Measurements from ENCODE around the gene HADH.

DNA sequence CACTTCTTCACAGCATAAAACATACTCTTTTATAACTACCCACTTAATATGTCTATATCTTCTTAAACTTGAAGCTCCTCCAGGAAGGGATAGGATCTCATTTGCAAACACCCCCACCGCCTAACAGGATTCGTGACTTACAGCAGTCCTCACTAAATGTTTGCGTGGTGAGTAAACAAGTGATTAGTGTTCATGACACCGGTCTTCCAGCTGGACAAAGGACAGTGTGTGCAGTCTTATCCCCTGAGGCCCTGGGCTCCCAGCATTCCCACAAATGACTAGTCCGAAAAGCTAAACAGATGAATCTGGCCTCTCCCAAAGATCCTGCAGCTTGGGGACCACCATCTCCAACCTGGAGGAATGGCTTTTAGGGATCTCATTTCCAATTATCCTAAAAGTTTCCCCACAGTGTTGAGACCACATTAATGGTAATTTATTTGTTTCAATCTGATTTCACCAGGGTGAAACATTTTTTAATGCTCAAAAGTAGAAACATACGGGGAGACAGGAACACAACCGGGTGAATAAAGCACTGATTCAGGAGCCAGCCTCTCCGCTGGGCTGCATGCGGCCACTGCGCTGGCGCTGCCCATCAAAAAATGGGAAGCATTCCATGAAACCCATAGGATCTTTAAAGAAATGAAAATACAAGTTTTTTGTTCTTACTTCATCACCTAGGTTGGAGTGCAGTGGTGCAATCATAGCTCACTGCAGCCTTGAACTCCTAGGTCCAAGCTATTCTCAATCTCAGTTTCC lies 69.2 kb downstream of the HADH start:
- TF ChIP-seq EP300 (IDR thresholded peaks at IDR 0.05; ENCODE audit: borderline replicate concordance) (no peak), EGR1 (IDR thresholded peaks at IDR 0.05) (no peak), YY1 (IDR thresholded peaks at IDR 0.05; ENCODE audit: low read depth) (no peak), TAF1 (IDR thresholded peaks at IDR 0.05; ENCODE audit: low read depth) (no peak), FOXM1 (IDR thresholded peaks at IDR 0.05; ENCODE audit: borderline replicate concordance, low read depth) (no peak), RAD21 (IDR thresholded peaks at IDR 0.05; ENCODE audit: low read depth) (no peak), TEAD4 (IDR thresholded peaks at IDR 0.05) (no peak), CREB1 (IDR thresholded peaks at IDR 0.05; ENCODE audit: low read depth) (no peak), CEBPB (IDR thresholded peaks at IDR 0.05) (no peak), ZBTB7A (IDR thresholded peaks at IDR 0.05; ENCODE audit: low read depth) (no peak)
- TF ChIP-seq, protein P1, sequence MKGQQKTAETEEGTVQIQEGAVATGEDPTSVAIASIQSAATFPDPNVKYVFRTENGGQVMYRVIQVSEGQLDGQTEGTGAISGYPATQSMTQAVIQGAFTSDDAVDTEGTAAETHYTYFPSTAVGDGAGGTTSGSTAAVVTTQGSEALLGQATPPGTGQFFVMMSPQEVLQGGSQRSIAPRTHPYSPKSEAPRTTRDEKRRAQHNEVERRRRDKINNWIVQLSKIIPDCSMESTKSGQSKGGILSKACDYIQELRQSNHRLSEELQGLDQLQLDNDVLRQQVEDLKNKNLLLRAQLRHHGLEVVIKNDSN (IDR thresholded peaks at IDR 0.05): no peak
- TF ChIP-seq, protein P2, sequence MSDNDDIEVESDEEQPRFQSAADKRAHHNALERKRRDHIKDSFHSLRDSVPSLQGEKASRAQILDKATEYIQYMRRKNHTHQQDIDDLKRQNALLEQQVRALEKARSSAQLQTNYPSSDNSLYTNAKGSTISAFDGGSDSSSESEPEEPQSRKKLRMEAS (IDR thresholded peaks at IDR 0.05): no peak

Data from Ishikawa (cell line).